ENCODE results near the gene STK24.

The STK24 gene

DNA sequence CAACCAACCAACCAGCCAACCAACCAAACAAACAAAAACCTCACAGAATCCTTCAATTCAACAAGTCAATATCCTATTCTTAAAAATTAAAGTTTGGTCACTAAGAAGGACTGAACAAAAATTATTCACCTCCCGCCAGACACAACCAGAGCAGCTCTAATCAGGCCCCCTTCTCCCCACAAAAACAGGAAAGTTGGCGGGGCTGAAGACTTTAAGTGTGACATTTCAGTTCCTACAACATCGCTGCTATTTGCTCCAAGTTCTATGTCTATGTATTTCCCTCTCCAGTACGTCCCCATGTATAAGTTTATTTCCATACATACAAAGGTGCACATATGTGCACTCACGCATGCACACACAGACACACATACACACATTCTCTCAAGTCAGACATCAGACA lies 32.8 kb upstream of the STK24 start:
- H3K79me2 ChIP-seq (ENCODE audit: insufficient read depth, low read length) = no peaks in the 10 kb centered on the region
- H3K4me3 ChIP-seq (ENCODE audit: low read length, poor library complexity, severe bottlenecking) = no peak overlapping the region
- no peak overlapping the region for H2AFZ ChIP-seq (ENCODE audit: low read length)
- H3K9me2 ChIP-seq (replicated peaks; ENCODE audit: low read depth, low read length) = no peaks in the 10 kb centered on the region
- peaks cover 3% of the 10 kb centered on the region for H3K4me1 ChIP-seq (ENCODE audit: insufficient read depth, low read length, poor library complexity, severe bottlenecking)
- no peak overlapping the region for H3K9ac ChIP-seq (ENCODE audit: low read depth, low read length, poor library complexity, severe bottlenecking)
- no peak for TF ChIP-seq EZH2phosphoT487 (IDR thresholded peaks at IDR 0.05; ENCODE audit: borderline replicate concordance)
- TF ChIP-seq, protein P1, sequence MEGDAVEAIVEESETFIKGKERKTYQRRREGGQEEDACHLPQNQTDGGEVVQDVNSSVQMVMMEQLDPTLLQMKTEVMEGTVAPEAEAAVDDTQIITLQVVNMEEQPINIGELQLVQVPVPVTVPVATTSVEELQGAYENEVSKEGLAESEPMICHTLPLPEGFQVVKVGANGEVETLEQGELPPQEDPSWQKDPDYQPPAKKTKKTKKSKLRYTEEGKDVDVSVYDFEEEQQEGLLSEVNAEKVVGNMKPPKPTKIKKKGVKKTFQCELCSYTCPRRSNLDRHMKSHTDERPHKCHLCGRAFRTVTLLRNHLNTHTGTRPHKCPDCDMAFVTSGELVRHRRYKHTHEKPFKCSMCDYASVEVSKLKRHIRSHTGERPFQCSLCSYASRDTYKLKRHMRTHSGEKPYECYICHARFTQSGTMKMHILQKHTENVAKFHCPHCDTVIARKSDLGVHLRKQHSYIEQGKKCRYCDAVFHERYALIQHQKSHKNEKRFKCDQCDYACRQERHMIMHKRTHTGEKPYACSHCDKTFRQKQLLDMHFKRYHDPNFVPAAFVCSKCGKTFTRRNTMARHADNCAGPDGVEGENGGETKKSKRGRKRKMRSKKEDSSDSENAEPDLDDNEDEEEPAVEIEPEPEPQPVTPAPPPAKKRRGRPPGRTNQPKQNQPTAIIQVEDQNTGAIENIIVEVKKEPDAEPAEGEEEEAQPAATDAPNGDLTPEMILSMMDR (conservative IDR thresholded peaks at IDR 0.05; ENCODE audit: low read length) = no peak
- H3K36me3 ChIP-seq (ENCODE audit: insufficient read depth, low read length) = no peaks in the 10 kb centered on the region
- H3F3A ChIP-seq (ENCODE audit: low read depth) = no peaks in the 10 kb centered on the region
- no peaks in the 10 kb centered on the region for H3K9me3 ChIP-seq (ENCODE audit: insufficient read depth, low read depth, low read length)
- H4K20me1 ChIP-seq (ENCODE audit: insufficient read depth, low read length, poor library complexity, severe bottlenecking) = no peaks in the 10 kb centered on the region
- no peaks in the 10 kb centered on the region for H3K27me3 ChIP-seq (ENCODE audit: insufficient read depth, low read length, poor library complexity, severe bottlenecking)
- H3K4me2 ChIP-seq (ENCODE audit: low read depth, low read length, poor library complexity, severe bottlenecking) = no peak overlapping the region

DNA sequence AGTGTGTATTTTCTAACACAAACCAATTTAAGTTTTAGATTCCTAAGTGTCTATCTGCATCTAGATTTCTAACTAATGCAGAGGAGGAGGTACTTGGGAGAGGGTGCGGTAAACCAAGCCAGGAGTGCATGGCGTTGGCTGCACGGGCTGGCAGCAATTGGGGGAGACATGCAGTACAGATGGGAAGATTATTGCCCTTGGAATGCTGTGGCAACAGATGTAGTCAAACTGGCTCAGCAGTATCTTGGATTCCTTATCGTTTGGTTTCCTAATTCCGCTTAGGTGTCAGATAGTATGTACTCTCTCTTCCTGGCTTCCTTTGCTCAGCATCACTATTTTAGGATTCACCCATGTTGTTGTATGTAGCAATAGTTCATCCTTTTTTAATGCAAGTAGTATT lies 29.4 kb upstream of the STK24 start:
- Histone ChIP-seq H3K27me3 (ENCODE audit: insufficient read depth, low read length, poor library complexity, severe bottlenecking) (no peaks in the 10 kb centered on the region), H4K20me1 (ENCODE audit: insufficient read depth, low read length, poor library complexity, severe bottlenecking) (no peaks in the 10 kb centered on the region)

DNA sequence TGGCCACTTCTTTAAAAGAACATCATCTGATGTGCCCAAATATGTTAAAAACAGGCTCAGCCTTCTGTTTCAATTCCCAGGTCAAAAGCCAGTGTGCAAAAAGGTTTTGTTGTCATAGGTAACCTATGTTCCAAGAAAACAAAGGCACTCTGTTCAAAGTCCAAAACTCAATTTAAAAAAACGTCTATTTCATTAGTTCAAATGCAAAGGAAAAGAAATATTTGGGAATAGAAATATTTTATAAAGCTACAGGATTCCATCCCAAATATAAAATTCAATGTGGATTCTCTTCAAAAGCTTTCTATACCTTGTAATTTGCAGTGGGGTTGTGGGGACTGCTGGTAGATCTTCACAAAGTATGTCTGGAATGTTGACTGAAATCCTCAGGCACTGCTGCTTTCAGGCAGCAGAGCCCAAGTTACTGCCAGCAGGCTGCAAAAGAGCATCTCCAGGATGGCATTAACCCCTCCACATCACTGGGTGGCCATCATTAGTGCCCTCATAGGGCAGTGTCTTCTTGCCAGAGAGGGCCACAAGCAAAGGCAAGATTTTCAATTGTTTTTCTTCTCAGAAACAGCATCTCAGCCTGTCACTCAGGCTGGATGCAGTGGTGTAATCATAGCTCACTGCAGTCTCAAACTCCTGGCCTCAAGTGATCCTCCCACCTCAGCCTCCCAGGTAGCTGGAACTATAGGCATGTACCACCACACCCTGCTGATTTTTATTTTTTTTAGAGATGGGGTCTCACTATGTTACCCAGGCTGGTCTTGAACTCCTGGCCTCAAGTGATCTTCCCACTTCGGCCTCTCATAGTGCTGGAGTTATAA lies 22.8 kb upstream of the STK24 start:
- Histone ChIP-seq H3K27me3 (ENCODE audit: insufficient read depth, low read length, poor library complexity, severe bottlenecking) (no peaks in the 10 kb centered on the region), H3K79me2 (ENCODE audit: insufficient read depth, low read length) (no peaks in the 10 kb centered on the region), H3K4me2 (ENCODE audit: low read depth, low read length, poor library complexity, severe bottlenecking) (no peak overlapping the region), H4K20me1 (ENCODE audit: insufficient read depth, low read length, poor library complexity, severe bottlenecking) (no peaks in the 10 kb centered on the region), H3K9me3 (ENCODE audit: insufficient read depth, low read depth, low read length) (no peaks in the 10 kb centered on the region), H3K9ac (ENCODE audit: low read depth, low read length, poor library complexity, severe bottlenecking) (no peak overlapping the region), H3K36me3 (ENCODE audit: insufficient read depth, low read length) (no peaks in the 10 kb centered on the region), H3F3A (ENCODE audit: low read depth) (no peaks in the 10 kb centered on the region), H3K4me1 (ENCODE audit: insufficient read depth, low read length, poor library complexity, severe bottlenecking) (no peaks in the 10 kb centered on the region), H3K9me2 (replicated peaks; ENCODE audit: low read depth, low read length) (no peaks in the 10 kb centered on the region), H2AFZ (ENCODE audit: low read length) (no peak overlapping the region), H3K4me3 (ENCODE audit: low read length, poor library complexity, severe bottlenecking) (no peak overlapping the region)
- no peak for TF ChIP-seq EZH2phosphoT487 (IDR thresholded peaks at IDR 0.05; ENCODE audit: borderline replicate concordance)
- TF ChIP-seq, protein P1 (conservative IDR thresholded peaks at IDR 0.05; ENCODE audit: low read length) = no peak

More for the DNA sequence above, 29.4 kb upstream of the STK24 start:
- no peaks in the 10 kb centered on the region for H3F3A ChIP-seq (ENCODE audit: low read depth)
- no peaks in the 10 kb centered on the region for H3K9me3 ChIP-seq (ENCODE audit: insufficient read depth, low read depth, low read length)
- no peak overlapping the region for H3K4me3 ChIP-seq (ENCODE audit: low read length, poor library complexity, severe bottlenecking)
- H3K4me1 ChIP-seq (ENCODE audit: insufficient read depth, low read length, poor library complexity, severe bottlenecking) = peaks cover 3% of the 10 kb centered on the region
- no peak for TF ChIP-seq EZH2phosphoT487 (IDR thresholded peaks at IDR 0.05; ENCODE audit: borderline replicate concordance)
- TF ChIP-seq, protein P1 (conservative IDR thresholded peaks at IDR 0.05; ENCODE audit: low read length) = no peak
- no peaks in the 10 kb centered on the region for H3K36me3 ChIP-seq (ENCODE audit: insufficient read depth, low read length)
- no peaks in the 10 kb centered on the region for H3K79me2 ChIP-seq (ENCODE audit: insufficient read depth, low read length)
- H3K4me2 ChIP-seq (ENCODE audit: low read depth, low read length, poor library complexity, severe bottlenecking) = no peak overlapping the region
- H3K9me2 ChIP-seq (replicated peaks; ENCODE audit: low read depth, low read length) = no peaks in the 10 kb centered on the region
- H3K9ac ChIP-seq (ENCODE audit: low read depth, low read length, poor library complexity, severe bottlenecking) = no peak overlapping the region
- no peak overlapping the region for H2AFZ ChIP-seq (ENCODE audit: low read length)

Data from Loucy (cell line).